IMR-90 (cell line): ENCODE data around the gene ULK2. TPM values are rescaled to one million over a fixed set of nuclear protein-coding genes. Genes with fewer than 3 reads are reported as not detected.

Experiments used
- ATAC-seq: fragments of 200-7000 bp; cut with Tn5 transposase; 2 replicates; pipeline ENCODE4 v1.9.1; 2020; ENCODE audit warnings: low read depth, mild to moderate bottlenecking, moderate library complexity
- BruUV-seq: library from RNA; stranded (reverse); fragments of 400-500 nt; replicated peaks from 2 replicates; lab custom pipeline; 2021; lab: Mats Ljungman, UMichigan
- CTCF ChIA-PET: fragments of 300-600 bp; formaldehyde crosslinking; extraction: SDS; loops from one replicate; lab custom pipeline; 2021; ENCODE audit warnings: antibody characterized with exemption; lab: Yijun Ruan, JAX
- POLR2A ChIA-PET: fragments of 300-600 bp; sonication (Branson Sonifier 250); formaldehyde crosslinking; loops from one replicate; lab custom pipeline; 2022; ENCODE audit warnings: antibody characterized with exemption; ENCODE audit not compliant: unreplicated experiment; lab: Charles Lee
- DNase-seq: peaks from one replicate; pipeline ENCODE4 v3.0.0; 2013
- H2AFZ ChIP-seq: replicated peaks from 2 replicates; pipeline ENCODE3; 2013; ENCODE audit warnings: low read length, mild to moderate bottlenecking; ENCODE audit not compliant: poor library complexity
- H2AK5ac ChIP-seq: 2 replicates; pipeline ENCODE4 v1.6.1; 2013; ENCODE audit warnings: low read depth, low read length, inconsistent platforms
- H2AK9ac ChIP-seq: replicated peaks from 2 replicates; pipeline ENCODE3; 2013; ENCODE audit warnings: mild to moderate bottlenecking, low read depth, low read length, moderate library complexity; ENCODE audit not compliant: poor library complexity
- H2BK120ac ChIP-seq: 2 replicates; pipeline ENCODE4 v1.6.1; 2013; ENCODE audit warnings: low read depth, low read length, inconsistent platforms
- H2BK15ac ChIP-seq: 3 replicates; pipeline ENCODE4 v1.6.1; 2013; ENCODE audit warnings: low read depth, low read length, inconsistent platforms
- H2BK20ac ChIP-seq: 2 replicates; pipeline ENCODE4 v1.6.1; 2013; ENCODE audit warnings: low read depth, mild to moderate bottlenecking, inconsistent platforms, low read length, moderate library complexity
- H2BK5ac ChIP-seq: 2 replicates; pipeline ENCODE4 v1.6.1; 2013; ENCODE audit warnings: mild to moderate bottlenecking, low read depth, low read length, inconsistent platforms; ENCODE audit not compliant: poor library complexity, severe bottlenecking
- H3K14ac ChIP-seq: replicated peaks from 2 replicates; pipeline ENCODE4 v1.6.1; 2013; ENCODE audit warnings: low read depth, low read length, inconsistent platforms
- H3K18ac ChIP-seq: 2 replicates; pipeline ENCODE4 v1.6.1; 2013; ENCODE audit warnings: low read depth, low read length, control low read depth
- H3K23ac ChIP-seq: 2 replicates; pipeline ENCODE4 v1.6.1; 2013; ENCODE audit warnings: low read depth, low read length, inconsistent platforms
- H3K27ac ChIP-seq: 2 replicates; pipeline ENCODE4 v1.5.1; 2013; ENCODE audit warnings: mild to moderate bottlenecking, control low read depth, low read length; ENCODE audit not compliant: insufficient read depth
- H3K27me3 ChIP-seq: 2 replicates; pipeline ENCODE4 v1.6.1; 2013; ENCODE audit warnings: low read length; ENCODE audit not compliant: control insufficient read depth, insufficient read depth
- H3K36me3 ChIP-seq: 2 replicates; pipeline ENCODE4 v1.6.1; 2013; ENCODE audit warnings: low read length, mixed read lengths; ENCODE audit not compliant: control insufficient read depth, insufficient read depth
- H3K4ac ChIP-seq: 2 replicates; pipeline ENCODE4 v1.6.1; 2013; ENCODE audit warnings: low read depth, low read length, inconsistent platforms
- H3K4me1 ChIP-seq: 2 replicates; pipeline ENCODE4 v1.6.1; 2013; ENCODE audit warnings: low read length, mixed read lengths; ENCODE audit not compliant: control insufficient read depth, insufficient read depth
- H3K4me2 ChIP-seq: 2 replicates; pipeline ENCODE4 v1.6.1; 2013; ENCODE audit warnings: low read depth, mild to moderate bottlenecking, control low read depth, low read length, moderate library complexity
- H3K4me3 ChIP-seq: 2 replicates; pipeline ENCODE4 v1.5.1; 2013; ENCODE audit warnings: low read depth, mild to moderate bottlenecking, control low read depth, low read length, moderate library complexity; ENCODE audit not compliant: insufficient read depth
- H3K56ac ChIP-seq: 2 replicates; pipeline ENCODE4 v1.6.1; 2013; ENCODE audit warnings: low read length, inconsistent platforms; ENCODE audit not compliant: insufficient read depth; ENCODE audit errors: extremely low read depth
- H3K79me1 ChIP-seq, 2 experiments: 2 replicates each; pipeline ENCODE4 v1.6.1; 2013; ENCODE audit warnings: low read length in 2 of 2, inconsistent platforms in 1 of 2, low read depth in 1 of 2
- H3K9ac ChIP-seq: 2 replicates; pipeline ENCODE4 v1.6.1; 2013; ENCODE audit warnings: low read depth, low read length, control low read depth
- H3K9me1 ChIP-seq: 2 replicates; pipeline ENCODE4 v1.6.1; 2013; ENCODE audit warnings: low read length, inconsistent platforms; ENCODE audit not compliant: insufficient read depth
- H3K9me3 ChIP-seq: 2 replicates; pipeline ENCODE4 v1.6.1; 2013; ENCODE audit warnings: low read length; ENCODE audit not compliant: control insufficient read depth, insufficient read depth
- H4K20me1 ChIP-seq: 2 replicates; pipeline ENCODE4 v1.6.1; 2013; ENCODE audit warnings: low read length, inconsistent platforms; ENCODE audit not compliant: insufficient read depth
- H4K5ac ChIP-seq: 2 replicates; pipeline ENCODE4 v1.6.1; 2013; ENCODE audit warnings: mild to moderate bottlenecking, low read depth, low read length, control low read depth
- H4K8ac ChIP-seq, 2 experiments: 2 replicates each; pipeline ENCODE4 v1.6.1; 2013; ENCODE audit warnings: low read depth in 2 of 2, low read length in 2 of 2, control low read depth in 1 of 2, inconsistent platforms in 1 of 2
- H4K91ac ChIP-seq: 2 replicates; pipeline ENCODE4 v1.6.1; 2013; ENCODE audit warnings: low read depth, low read length, inconsistent platforms; ENCODE audit not compliant: insufficient read depth
- MXI1 ChIP-seq: IDR thresholded peaks from 2 replicates; pipeline ENCODE4 v1.6.1; 2012; ENCODE audit warnings: low read depth, mild to moderate bottlenecking, low read length, moderate library complexity, borderline replicate concordance
- RCOR1 ChIP-seq: IDR thresholded peaks from 2 replicates; pipeline ENCODE4 v1.6.1; 2012; ENCODE audit warnings: mild to moderate bottlenecking, low read length, improper control_type of control experiment; ENCODE audit not compliant: insufficient replicate concordance
- WGBS, 2 experiments: methylation state at CpG; one replicate each; pipeline versions ENCODE4 v1.1.5 to v1.1.7; 2013; ENCODE audit warnings: missing lambda C conversion rate in 2 of 2; ENCODE audit not compliant: insufficient read length in 1 of 2; ENCODE audit errors: extremely low coverage in 2 of 2; 5-methylcytosine and 5-hydroxymethylcytosine counted together
- dilution Hi-C: fragments of 300-500 bp; cut with HindIII; formaldehyde crosslinking; loops from one replicate; pipeline ENCODE4 v1.14.3; 2018; ENCODE audit warnings: low sequenced_read_pairs; ENCODE audit not compliant: unreplicated experiment
- in situ Hi-C: fragments of 300-500 bp; cut with MboI; formaldehyde crosslinking; loops from 3 replicates; pipeline ENCODE4 v1.14.3; 2019; ENCODE audit warnings: low sequenced_read_pairs, inconsistent platforms, mixed read lengths
- intact Hi-C: fragments of 100-400 bp; cut with micrococcal nuclease; formaldehyde crosslinking; loops from 2 replicates; pipeline ENCODE4 v1.10.0; 2022
- polyA plus RNA-seq, 3 experiments: library from polyadenylated mRNA; depleted of rRNA; stranded (reverse); fragments of >200 nt; gene quantifications; 2 replicates each; pipeline ENCODE4 v1.2.3, GENCODE V29; 2012; ENCODE audit warnings: low replicate concordance in 1 of 3
- total RNA-seq: library from RNA; depleted of rRNA; stranded (reverse); fragments of >200 nt; gene quantifications from 2 replicates; pipeline ENCODE4 v1.2.3, GENCODE V29; 2012

ULK2 gene
- total and polyA plus RNA-seq, 2 of the 4 experiments (the other 2 are of a cell fraction): 8.9 to 10.8 TPM

DNA sequence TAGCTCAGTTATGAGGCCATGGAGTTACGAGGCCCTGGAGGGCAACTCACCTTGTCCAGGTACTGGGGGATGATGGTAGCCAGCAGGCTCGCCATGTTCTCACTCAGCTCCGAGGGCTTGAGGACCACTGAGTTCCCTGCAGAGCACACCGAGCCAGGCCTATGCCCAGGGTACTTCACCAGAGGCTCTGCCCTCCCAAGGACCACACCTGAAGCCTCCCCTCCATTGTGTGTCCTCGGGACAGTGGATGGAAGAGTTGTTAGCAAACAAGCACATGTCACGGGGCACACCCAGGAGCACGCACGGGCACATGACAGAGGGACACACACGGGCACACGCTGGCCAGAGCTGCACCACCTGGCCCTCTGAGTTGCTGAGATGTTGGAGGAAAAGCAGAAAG lies 125.2 kb downstream of the ULK2 start:
- no peak overlapping the region for H3K9ac ChIP-seq
- H4K20me1 ChIP-seq: no peaks in the 10 kb centered on the region
- no peaks in the 10 kb centered on the region for H3K4me1 ChIP-seq
- no peak overlapping the region for H4K91ac ChIP-seq
- no TSS peak for BruUV-seq
- ChIA-PET CTCF (no interaction called here), POLR2A (no interaction called here)
- no peak overlapping the region for H3K23ac ChIP-seq
- H3K14ac ChIP-seq: no peak overlapping the region
- no peak overlapping the region for H3K27ac ChIP-seq
- ATAC-seq (no peak), DNase-seq (no peak)
- H2AK5ac ChIP-seq: no peak overlapping the region
- intact Hi-C loops: no loop called here
- H3K56ac ChIP-seq: no peak overlapping the region
- H2BK120ac ChIP-seq: no peak overlapping the region
- dilution Hi-C loops: no loop called here
- H3K18ac ChIP-seq: no peak overlapping the region
- in situ Hi-C loops: no loop called here
- no peak overlapping the region for H2BK20ac ChIP-seq
- no peak overlapping the region for H2BK15ac ChIP-seq
- H3K79me1 ChIP-seq: no peaks in the 10 kb centered on the region
- no peak overlapping the region for H2BK5ac ChIP-seq
- H3K27me3 ChIP-seq: peaks cover 23% of the 10 kb centered on the region
- TF ChIP-seq MXI1: no peak
- TF ChIP-seq RCOR1: no peak
- H3K9me1 ChIP-seq: no peaks in the 10 kb centered on the region
- no peak overlapping the region for H3K4ac ChIP-seq
- no peak overlapping the region for H3K4me3 ChIP-seq
- H2AFZ ChIP-seq: no peak overlapping the region
- no peak overlapping the region for H3K4me2 ChIP-seq
- WGBS, 2 experiments: no CpG with 5 or more reads among the region's 10 CpGs
- H4K8ac ChIP-seq: no peak overlapping the region
- H3K36me3 ChIP-seq: no peaks in the 10 kb centered on the region
- H2AK9ac ChIP-seq: no peak overlapping the region
- no peaks in the 10 kb centered on the region for H3K9me3 ChIP-seq
- no peak overlapping the region for H4K5ac ChIP-seq
